Psoas muscle (tissue), 8 donors: ENCODE measurements around the gene SLC35A2. TPM values are rescaled to one million over a fixed set of nuclear protein-coding genes. Genes with fewer than 3 reads are reported as not detected.

Source experiments
- ATAC-seq, 4 donors: fragments of 200-7000 bp; cut with Tn5 transposase; one replicate each; pipeline ENCODE4 v1.9.1; 2020; ENCODE audit warnings: moderate library complexity in 3 of 4, mild to moderate bottlenecking in 2 of 4
- DNase-seq, 2 donors: peaks; one replicate each; pipeline ENCODE4 v3.0.0-alpha.2; 2020
- H3K27ac ChIP-seq: fragments of 200-600 bp; one replicate; pipeline ENCODE4 v1.8.0; 2022
- H3K27me3 ChIP-seq, 3 donors: fragments of 200-600 bp in 1 of 3; one replicate each; pipeline versions ENCODE4 v1.6.1 to v1.8.0; 2013 to 2022; ENCODE audit warnings: low read length in 2 of 3, mild to moderate bottlenecking in 2 of 3, moderate library complexity in 1 of 3; ENCODE audit not compliant: insufficient read depth in 3 of 3
- H3K36me3 ChIP-seq, 2 donors: fragments of 200-600 bp in 1 of 2; one replicate each; pipeline versions ENCODE4 v1.6.1 to v1.8.0; 2013 to 2022; ENCODE audit warnings: low read depth in 1 of 2, mild to moderate bottlenecking in 1 of 2, moderate library complexity in 1 of 2; ENCODE audit not compliant: insufficient read depth in 1 of 2
- H3K4me1 ChIP-seq: fragments of 200-600 bp; one replicate; pipeline ENCODE4 v1.8.0; 2022
- H3K4me3 ChIP-seq: fragments of 200-600 bp; one replicate; pipeline ENCODE4 v1.8.0; 2022; ENCODE audit warnings: mild to moderate bottlenecking
- H3K9me3 ChIP-seq: fragments of 200-600 bp; one replicate; pipeline ENCODE4 v1.8.0; 2022
- CTCF ChIP-seq: fragments of 200-600 bp; IDR thresholded peaks from one replicate; pipeline ENCODE4 v1.8.0; 2022; ENCODE audit warnings: antibody characterized with exemption
- WGBS, 3 donors: extraction: QIAGEN DNeasy Blood & Tissue Kit; methylation state at CpG; one replicate each; pipeline versions ENCODE4 v1.1.6 to v1.1.7; 2013; 5-methylcytosine and 5-hydroxymethylcytosine counted together
- intact Hi-C, 2 donors: fragments of 100-400 bp; cut with DNase I; formaldehyde crosslinking; loops; one replicate each; pipeline versions ENCODE4 v1.11.0 to v1.14.2; 2022
- polyA plus RNA-seq, 3 donors: library from polyadenylated mRNA; stranded (reverse); fragments of 200-250 nt; gene quantifications; one replicate each; pipeline ENCODE4 v1.2.3, GENCODE V29; 2013
- total RNA-seq, 4 donors: library from RNA; stranded (reverse); fragmentation: NEBNext Ultra II Directional in 2 of 4; extraction: Animal tissue kit (Norgen Biotek cat#: 25700) in 2 of 4; gene quantifications; one replicate each; pipeline versions ENCODE4 v1.2.1 to v1.2.4, GENCODE V29; 2021 to 2023
- donor health status: healthy with polysubstance abuse.
- donor health status: DM: no; HTN: no; CAD: no; lungs with moderate emphysema.
- donor health status: Bipolar disorder and iron deficiency.
- donor health status: healthy.
- donor health status: DM: yes; HTN: yes; CAD: no.
- donor health status: DM: no; HTN: no; CAD: no.
- donor health status: DM: no; HTN: no; CAD: no.
- donor health status: DM: yes; HTN: yes; CAD: no.

Gene SLC35A2
- total and polyA plus RNA-seq, 7 donors = 8.8 to 26.1 (median 13.2) TPM

- H3K27ac ChIP-seq = peak overlapping the region; percentile 73
These were observed 477 bp downstream of the SLC35A2 start for GRCh38 chrX:48910926-48911411.

DNA sequence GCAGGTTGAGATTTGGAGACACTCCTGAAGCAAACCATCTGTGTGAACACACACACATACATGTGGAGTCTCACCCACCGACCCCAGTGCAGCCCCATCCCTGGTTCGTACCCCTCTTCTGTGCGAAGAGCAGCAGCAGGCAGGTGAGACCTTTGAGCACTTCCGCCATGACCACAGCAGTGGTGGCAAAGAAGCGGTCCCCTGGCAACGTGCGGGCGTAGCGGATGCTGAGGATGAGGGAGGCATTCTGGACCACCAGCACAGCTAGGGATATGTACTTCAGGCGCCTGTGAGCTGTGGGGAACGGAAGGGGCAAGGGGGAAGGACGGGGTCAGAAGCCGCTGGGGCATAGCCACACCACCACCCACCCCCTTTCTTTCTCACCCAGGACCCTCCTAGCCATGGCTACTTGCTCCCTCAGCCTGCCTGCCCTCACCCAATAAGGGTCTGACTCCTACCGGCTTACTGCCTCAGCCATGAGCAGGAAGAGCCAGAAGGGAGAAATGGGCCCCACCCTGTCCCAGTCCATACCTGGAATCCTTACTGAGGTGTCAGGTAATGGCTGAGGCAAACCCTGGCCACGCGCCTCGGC, 1.6 kb downstream of the SLC35A2 start:
- 89 to 92% (median 92%) methylated on average over 15 to 17 of the region's 17 CpGs for WGBS, 3 donors
- peaks cover 0 to 19% of the 10 kb centered on the region in 2 donors for H3K36me3 ChIP-seq

More at GRCh38 chrX:48910926-48911411, 477 bp downstream of the SLC35A2 start:
- Histone ChIP-seq H3K27me3 (no peaks in the 10 kb centered on the region), H3K4me1 (no peaks in the 10 kb centered on the region), H3K4me3 (peak overlapping the region; percentile 77), H3K36me3 (peaks cover 0 to 9% of the 10 kb centered on the region in 2 donors), H3K9me3 (no peaks in the 10 kb centered on the region)
- DNase-seq (no peak), ATAC-seq (peak in 2 of 4 donors; percentile 4 to 19)
- no peak for TF ChIP-seq CTCF
- WGBS, 3 donors = 0 to 26% (median 0%) methylated on average over 10 to 12 of the region's 12 CpGs
- intact Hi-C loops = loop anchor here in 1 of 2 donors (10.0 kb wide), 1 partner anchor 266 kb away; no protein-coding TSS in a partner anchor

GRCh38 chrX:48908600-48908999, 2.8 kb downstream of the SLC35A2 start:
- no peak for DNase-seq
- TF ChIP-seq CTCF = no peak
- intact Hi-C loops = no loop called here
- no peaks in the 10 kb centered on the region for H3K9me3 ChIP-seq
- H3K27me3 ChIP-seq = no peaks in the 10 kb centered on the region
- H3K4me1 ChIP-seq = no peaks in the 10 kb centered on the region
- WGBS, 3 donors = 53 to 81% (median 80%) methylated on average over 1 of the region's 1 CpG
- peaks cover 0 to 24% of the 10 kb centered on the region in 2 donors for H3K36me3 ChIP-seq
- no peak for ATAC-seq
- H3K4me3 ChIP-seq = no peak overlapping the region
- H3K27ac ChIP-seq = no peak overlapping the region

More for the DNA sequence above, 1.6 kb downstream of the SLC35A2 start:
- DNase-seq (no peak), ATAC-seq (no peak)
- no peaks in the 10 kb centered on the region for H3K27me3 ChIP-seq
- intact Hi-C loops = loop anchor here in 1 of 2 donors (10.0 kb wide), 1 partner anchor 265 kb away; no protein-coding TSS in a partner anchor
- H3K27ac ChIP-seq = no peak overlapping the region
- TF ChIP-seq CTCF = no peak
- H3K4me3 ChIP-seq = no peak overlapping the region
- H3K4me1 ChIP-seq = no peaks in the 10 kb centered on the region
- H3K9me3 ChIP-seq = no peaks in the 10 kb centered on the region

DNA sequence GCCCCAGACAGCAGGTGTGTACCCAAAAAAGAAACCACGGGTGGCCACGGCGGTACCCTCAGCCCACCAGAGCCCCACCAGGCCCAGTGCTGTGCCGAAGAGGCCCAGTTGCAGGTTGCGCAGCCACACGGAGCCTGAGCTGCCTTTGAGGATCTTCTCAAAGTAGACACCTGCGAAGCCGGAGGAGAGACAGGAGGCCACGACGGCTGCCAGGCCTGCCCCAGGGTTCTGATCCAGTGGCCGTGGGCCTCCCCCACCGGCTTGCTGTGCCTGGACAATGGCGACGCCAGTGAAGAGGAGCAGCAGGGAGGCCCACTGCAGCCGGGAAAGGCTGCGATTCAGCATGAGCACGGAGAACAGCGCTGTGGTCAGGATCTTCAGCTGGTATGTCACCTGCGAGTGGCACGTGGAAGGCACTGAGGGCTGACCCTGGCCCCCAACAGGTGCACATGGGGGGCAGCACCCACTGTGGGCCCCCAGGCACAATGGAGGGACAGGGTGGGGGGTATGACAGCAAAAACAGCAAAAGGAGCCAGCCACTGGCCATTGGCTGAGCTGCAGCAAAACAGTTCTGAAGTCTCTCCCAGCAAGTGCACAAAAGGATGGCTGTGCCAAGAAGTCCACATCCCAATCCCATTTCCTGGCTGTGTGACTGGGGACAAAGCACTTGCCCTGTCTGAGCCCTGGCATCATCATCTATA, 6.2 kb downstream of the SLC35A2 start:
- no peaks in the 10 kb centered on the region for H3K4me1 ChIP-seq
- no peaks in the 10 kb centered on the region for H3K9me3 ChIP-seq
- intact Hi-C loops = no loop called here
- peaks cover 4 to 55% of the 10 kb centered on the region in 2 donors for H3K36me3 ChIP-seq
- no peak for ATAC-seq
- H3K4me3 ChIP-seq = no peak overlapping the region
- 88 to 93% (median 89%) methylated on average over 17 to 20 of the region's 20 CpGs for WGBS, 3 donors
- DNase-seq = no peak
- no peak for TF ChIP-seq CTCF
- no peak overlapping the region for H3K27ac ChIP-seq
- H3K27me3 ChIP-seq = no peaks in the 10 kb centered on the region
